Measurements from ENCODE around the gene NR1H2. TPM values are rescaled to one million over a fixed set of nuclear protein-coding genes. Genes with fewer than 3 reads are reported as not detected.

Gene NR1H2
- polyA plus RNA-seq, 1 experiment, result 23.7 TPM

GRCh38 chr19:50379602-50380001 lies 3.3 kb downstream of the NR1H2 start:
- no peak for TF ChIP-seq CTCF (IDR thresholded peaks at IDR 0.05; ENCODE audit: low read depth, low read length)
- no peak for DNase-seq (ENCODE audit: low read depth, low spot score)
- no peaks in the 10 kb centered on the region for H3K27me3 ChIP-seq (ENCODE audit: control insufficient read depth, insufficient read depth, low read length)
- CTCF ChIA-PET, result no interaction called here
- peaks cover 3% of the 10 kb centered on the region; the same call in 1 of the 2 replicates for H3K9me3 ChIP-seq (ENCODE audit: control insufficient read depth, insufficient read depth, low read length)
- POLR2A ChIA-PET, result no interaction called here
- H3K4me3 ChIP-seq (ENCODE audit: low read depth, low read length), result no peak overlapping the region
- no peak overlapping the region for H3K27ac ChIP-seq (ENCODE audit: low read depth, low read length)

- POLR2A ChIA-PET, result no interaction called here
- no peak for DNase-seq (ENCODE audit: low read depth, low spot score)
- CTCF ChIA-PET, result no interaction called here
These were observed 3.9 kb downstream of the NR1H2 start for GRCh38 chr19:50380137-50380536.

GRCh38 chr19:50380751-50381151 lies 4.5 kb downstream of the NR1H2 start:
- POLR2A ChIA-PET, result no interaction called here
- DNase-seq (ENCODE audit: low read depth, low spot score), result no peak
- Histone ChIP-seq H3K27ac (ENCODE audit: low read depth, low read length) (no peak overlapping the region), H3K9me3 (ENCODE audit: control insufficient read depth, insufficient read depth, low read length) (peaks cover 3% of the 10 kb centered on the region; the same call in 1 of the 2 replicates), H3K27me3 (ENCODE audit: control insufficient read depth, insufficient read depth, low read length) (no peaks in the 10 kb centered on the region), H3K4me3 (ENCODE audit: low read depth, low read length) (no peak overlapping the region)
- CTCF ChIA-PET, result no interaction called here
- no peak for TF ChIP-seq CTCF (IDR thresholded peaks at IDR 0.05; ENCODE audit: low read depth, low read length)

More at GRCh38 chr19:50380137-50380536, 3.9 kb downstream of the NR1H2 start:
- TF ChIP-seq CTCF (IDR thresholded peaks at IDR 0.05; ENCODE audit: low read depth, low read length), result no peak
- no peak overlapping the region for H3K4me3 ChIP-seq (ENCODE audit: low read depth, low read length)
- peaks cover 3% of the 10 kb centered on the region; the same call in 1 of the 2 replicates for H3K9me3 ChIP-seq (ENCODE audit: control insufficient read depth, insufficient read depth, low read length)
- no peaks in the 10 kb centered on the region for H3K27me3 ChIP-seq (ENCODE audit: control insufficient read depth, insufficient read depth, low read length)
- no peak overlapping the region for H3K27ac ChIP-seq (ENCODE audit: low read depth, low read length)

GRCh38 chr19:50381881-50382729 lies 5.8 kb downstream of the NR1H2 start:
- H3K27ac ChIP-seq (ENCODE audit: low read depth, low read length), result no peak overlapping the region
- H3K9me3 ChIP-seq (ENCODE audit: control insufficient read depth, insufficient read depth, low read length), result no peaks in the 10 kb centered on the region; the same call in 1 of the 2 replicates
- TF ChIP-seq CTCF (IDR thresholded peaks at IDR 0.05; ENCODE audit: low read depth, low read length), result no peak
- POLR2A ChIA-PET, result no interaction called here
- CTCF ChIA-PET, result no interaction called here
- no peak overlapping the region for H3K4me3 ChIP-seq (ENCODE audit: low read depth, low read length)
- no peaks in the 10 kb centered on the region for H3K27me3 ChIP-seq (ENCODE audit: control insufficient read depth, insufficient read depth, low read length)
- DNase-seq (ENCODE audit: low read depth, low spot score), result no peak
